Measurements from ENCODE around the gene SYT1. TPM values are rescaled to one million over a fixed set of nuclear protein-coding genes. Genes with fewer than 3 reads are reported as not detected.

SYT1 gene
- total RNA-seq, 2 donors from 2014 or later: 6.1 to 11.5 TPM

- H3K9me3 ChIP-seq: no peaks in the 10 kb centered on the region
- no peaks in the 10 kb centered on the region for H3K36me3 ChIP-seq
- WGBS: 87% methylated on average over 1 of the region's 1 CpG
- intact Hi-C loops (cut with DNase I): loop anchor here (5.0 kb wide), 1 partner anchor 780 kb away; no protein-coding TSS in a partner anchor
- no peak for DNase-seq (ENCODE audit: low spot score)
- H3K27ac ChIP-seq: no peak overlapping the region
- no peak overlapping the region for H3K4me3 ChIP-seq
- H3K27me3 ChIP-seq (replicated peaks; ENCODE audit: insufficient read depth): no peaks in the 10 kb centered on the region
- no peak for TF ChIP-seq POLR2A (IDR thresholded peaks at IDR 0.05)
- no peaks in the 10 kb centered on the region for H3K4me1 ChIP-seq (replicated peaks)
These were observed 542.4 kb downstream of the SYT1 start for GRCh38 chr12:79406993-79407392.

- intact Hi-C loops (cut with DNase I): loop anchor here (5.0 kb wide), 1 partner anchor 779 kb away; no protein-coding TSS in a partner anchor
- no peaks in the 10 kb centered on the region for H3K36me3 ChIP-seq
- 56% methylated on average over 6 of the region's 6 CpGs for WGBS
- no peak overlapping the region for H3K4me3 ChIP-seq
- DNase-seq (ENCODE audit: low spot score): peak; percentile 53
- no peaks in the 10 kb centered on the region for H3K4me1 ChIP-seq (replicated peaks)
- H3K27me3 ChIP-seq (replicated peaks; ENCODE audit: insufficient read depth): no peaks in the 10 kb centered on the region
- TF ChIP-seq POLR2A (IDR thresholded peaks at IDR 0.05) (no peak), POLR2AphosphoS5 (IDR thresholded peaks at IDR 0.05) (no peak)
- TF ChIP-seq, protein P1, sequence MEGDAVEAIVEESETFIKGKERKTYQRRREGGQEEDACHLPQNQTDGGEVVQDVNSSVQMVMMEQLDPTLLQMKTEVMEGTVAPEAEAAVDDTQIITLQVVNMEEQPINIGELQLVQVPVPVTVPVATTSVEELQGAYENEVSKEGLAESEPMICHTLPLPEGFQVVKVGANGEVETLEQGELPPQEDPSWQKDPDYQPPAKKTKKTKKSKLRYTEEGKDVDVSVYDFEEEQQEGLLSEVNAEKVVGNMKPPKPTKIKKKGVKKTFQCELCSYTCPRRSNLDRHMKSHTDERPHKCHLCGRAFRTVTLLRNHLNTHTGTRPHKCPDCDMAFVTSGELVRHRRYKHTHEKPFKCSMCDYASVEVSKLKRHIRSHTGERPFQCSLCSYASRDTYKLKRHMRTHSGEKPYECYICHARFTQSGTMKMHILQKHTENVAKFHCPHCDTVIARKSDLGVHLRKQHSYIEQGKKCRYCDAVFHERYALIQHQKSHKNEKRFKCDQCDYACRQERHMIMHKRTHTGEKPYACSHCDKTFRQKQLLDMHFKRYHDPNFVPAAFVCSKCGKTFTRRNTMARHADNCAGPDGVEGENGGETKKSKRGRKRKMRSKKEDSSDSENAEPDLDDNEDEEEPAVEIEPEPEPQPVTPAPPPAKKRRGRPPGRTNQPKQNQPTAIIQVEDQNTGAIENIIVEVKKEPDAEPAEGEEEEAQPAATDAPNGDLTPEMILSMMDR (IDR thresholded peaks at IDR 0.05): peak; percentile 20 to 78 (median 63)
- no peaks in the 10 kb centered on the region for H3K9me3 ChIP-seq
- peak overlapping the region in 1 of 2 donors; percentile 20 for H3K27ac ChIP-seq
These were observed 543.4 kb downstream of the SYT1 start for GRCh38 chr12:79407671-79408622.

GRCh38 chr12:79408689-79409088, 544.1 kb downstream of the SYT1 start:
- TF ChIP-seq, protein P1 (IDR thresholded peaks at IDR 0.05): no peak
- TF ChIP-seq POLR2AphosphoS5 (IDR thresholded peaks at IDR 0.05) (no peak), POLR2A (IDR thresholded peaks at IDR 0.05) (no peak)
- intact Hi-C loops (cut with DNase I): loop anchor here (5.0 kb wide), 1 partner anchor 779 kb away; no protein-coding TSS in a partner anchor

GRCh38 chr12:79409562-79409961, 545.0 kb downstream of the SYT1 start:
- 15% methylated on average over 2 of the region's 2 CpGs for WGBS
- H3K36me3 ChIP-seq: no peaks in the 10 kb centered on the region
- peaks cover 4% of the 10 kb centered on the region for H3K4me1 ChIP-seq (replicated peaks)
- intact Hi-C loops (cut with DNase I): loop anchor here (5.0 kb wide), 1 partner anchor 778 kb away; no protein-coding TSS in a partner anchor
- no peaks in the 10 kb centered on the region for H3K9me3 ChIP-seq
- H3K27ac ChIP-seq: peak overlapping the region; percentile 19 to 34
- no peak for DNase-seq (ENCODE audit: low spot score)
- peak; percentile 33 for TF ChIP-seq POLR2AphosphoS5 (IDR thresholded peaks at IDR 0.05)
- TF ChIP-seq, protein P1 (IDR thresholded peaks at IDR 0.05): no peak
- no peaks in the 10 kb centered on the region for H3K27me3 ChIP-seq (replicated peaks; ENCODE audit: insufficient read depth)
- no peak overlapping the region for H3K4me3 ChIP-seq

More at GRCh38 chr12:79408689-79409088, 544.1 kb downstream of the SYT1 start:
- H3K36me3 ChIP-seq: no peaks in the 10 kb centered on the region
- peak overlapping the region in 1 of 2 donors; percentile 20 for H3K27ac ChIP-seq
- no peak for DNase-seq (ENCODE audit: low spot score)
- no peaks in the 10 kb centered on the region for H3K27me3 ChIP-seq (replicated peaks; ENCODE audit: insufficient read depth)
- H3K4me3 ChIP-seq: no peak overlapping the region
- no peaks in the 10 kb centered on the region for H3K9me3 ChIP-seq
- no peaks in the 10 kb centered on the region for H3K4me1 ChIP-seq (replicated peaks)
- 57% methylated on average over 3 of the region's 3 CpGs for WGBS

DNA sequence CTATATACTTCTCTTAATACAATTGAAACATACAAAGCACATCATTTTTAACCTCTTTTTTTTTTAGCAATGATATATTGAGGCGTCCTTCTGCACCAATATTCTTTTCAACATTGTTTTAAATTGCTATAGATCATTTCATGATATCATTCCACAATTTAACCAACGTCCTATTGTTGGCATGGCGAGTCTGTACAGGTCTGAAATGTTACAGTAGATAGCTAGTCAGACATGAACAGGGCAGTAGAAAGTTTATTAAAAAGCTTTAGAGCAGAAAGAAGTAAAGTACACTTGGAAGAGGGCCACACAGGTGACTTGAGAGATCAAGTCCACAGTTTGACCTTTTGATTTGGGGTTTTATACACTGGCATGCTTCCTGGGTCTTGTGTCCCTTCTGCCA, 547.2 kb downstream of the SYT1 start:
- Histone ChIP-seq H3K9me3 (no peaks in the 10 kb centered on the region), H3K36me3 (no peaks in the 10 kb centered on the region), H3K4me1 (replicated peaks) (peaks cover 8% of the 10 kb centered on the region), H3K27ac (no peak overlapping the region), H3K27me3 (replicated peaks; ENCODE audit: insufficient read depth) (no peaks in the 10 kb centered on the region), H3K4me3 (no peak overlapping the region)
- TF ChIP-seq POLR2AphosphoS5 (IDR thresholded peaks at IDR 0.05): no peak
- no peak for TF ChIP-seq POLR2A (IDR thresholded peaks at IDR 0.05)
- TF ChIP-seq, protein P1 (IDR thresholded peaks at IDR 0.05): no peak
- no peak for DNase-seq (ENCODE audit: low spot score)
- 65% methylated on average over 3 of the region's 3 CpGs for WGBS
- intact Hi-C loops (cut with DNase I): loop anchor here (5.0 to 10.0 kb wide), 2 partner anchors 136 to 863 kb away; no protein-coding TSS in a partner anchor

All from prostate gland (tissue), 2 donors.